ENCODE results near the gene FBLN1.
"Not testable (repeated sequence)": the region's sequence is repeated elsewhere in the genome, so short reads cannot be mapped to it uniquely, and the experiment has no call there.

The FBLN1 gene

GRCh38 chr22:45476814-45477213 lies 25.9 kb upstream of the FBLN1 start:
- DNase-seq = no peak

- no peak for DNase-seq
Measured at GRCh38 chr22:45477366-45478107, 25.1 kb upstream of the FBLN1 start.

- DNase-seq = peak; percentile 98
Measured at GRCh38 chr22:45478108-45478771, 24.4 kb upstream of the FBLN1 start.

GRCh38 chr22:45480717-45481116 lies 22.0 kb upstream of the FBLN1 start:
- no peak for DNase-seq

- no peak for DNase-seq
Measured at GRCh38 chr22:45481661-45482060, 21.0 kb upstream of the FBLN1 start.

GRCh38 chr22:45482169-45482568 lies 20.5 kb upstream of the FBLN1 start:
- no peak for DNase-seq

GRCh38 chr22:45483319-45483718 lies 19.4 kb upstream of the FBLN1 start:
- DNase-seq = no peak

GRCh38 chr22:45483918-45484499 lies 18.7 kb upstream of the FBLN1 start:
- DNase-seq = no peak

GRCh38 chr22:45484742-45485141 lies 17.9 kb upstream of the FBLN1 start:
- no peak for DNase-seq

- DNase-seq = no peak
Measured at GRCh38 chr22:45485261-45485660, 17.4 kb upstream of the FBLN1 start.

- DNase-seq = no peak
Measured at GRCh38 chr22:45488764-45489370, 13.8 kb upstream of the FBLN1 start.

- no peak for DNase-seq
Measured at GRCh38 chr22:45490836-45491235, 11.8 kb upstream of the FBLN1 start.

- DNase-seq = no peak
Measured at GRCh38 chr22:45491841-45492240, 10.8 kb upstream of the FBLN1 start.

GRCh38 chr22:45493286-45493771 lies 9.4 kb upstream of the FBLN1 start:
- DNase-seq = peak; percentile 76

GRCh38 chr22:45494306-45494705 lies 8.4 kb upstream of the FBLN1 start:
- not testable (repeated sequence) for DNase-seq

- not testable (repeated sequence) for DNase-seq
Measured at GRCh38 chr22:45495616-45496015, 7.1 kb upstream of the FBLN1 start.

GRCh38 chr22:45496451-45496941 lies 6.2 kb upstream of the FBLN1 start:
- DNase-seq = no peak

GRCh38 chr22:45497351-45498145 lies 5.1 kb upstream of the FBLN1 start:
- no peak for DNase-seq

- DNase-seq = no peak
Measured at GRCh38 chr22:45499746-45500145, 2.9 kb upstream of the FBLN1 start.

GRCh38 chr22:45503050-45503815 lies 550 bp downstream of the FBLN1 start:
- DNase-seq = no peak

- DNase-seq = no peak
Measured at GRCh38 chr22:45503816-45504372, 1.2 kb downstream of the FBLN1 start.

All from fibroblast of skin of scalp (primary cell).